BJ (cell line): ENCODE data around the gene H19. TPM values are rescaled to one million over a fixed set of nuclear protein-coding genes. Genes with fewer than 3 reads are reported as not detected.

ENCODE experiments used
- CTCF ChIA-PET: fragments of 350-600 bp; formaldehyde crosslinking; extraction: SDS; loops from one replicate; lab custom pipeline; 2021; ENCODE audit warnings: antibody characterized with exemption, inconsistent platforms; lab: Yijun Ruan, JAX
- POLR2A ChIA-PET: fragments of 300-600 bp; sonication (Branson Sonifier 250); formaldehyde crosslinking; extraction: SDS; loops from one replicate; lab custom pipeline; 2021; ENCODE audit warnings: antibody characterized with exemption; lab: Charles Lee
- DNase-seq: peaks from one replicate; pipeline ENCODE4 v3.0.0-alpha.2; 2011; ENCODE audit warnings: low read depth
- H3K27me3 ChIP-seq: 2 replicates; pipeline ENCODE4 v1.6.0; 2011; ENCODE audit warnings: low read length; ENCODE audit not compliant: control insufficient read depth, insufficient read depth
- H3K36me3 ChIP-seq: 2 replicates; pipeline ENCODE4 v1.5.1; 2011; ENCODE audit warnings: low read length; ENCODE audit not compliant: control insufficient read depth, insufficient read depth
- H3K4me3 ChIP-seq: 2 replicates; pipeline ENCODE4 v1.5.1; 2011; ENCODE audit warnings: low read depth, mild to moderate bottlenecking, control low read depth, low read length
- CTCF ChIP-seq: IDR thresholded peaks from 2 replicates; pipeline ENCODE4 v1.5.1; 2011; ENCODE audit warnings: low read depth, mild to moderate bottlenecking, control low read depth, inconsistent platforms, low read length, moderate library complexity; ENCODE audit not compliant: insufficient read depth
- polyA plus RNA-seq: library from polyadenylated mRNA; depleted of rRNA; stranded (reverse); fragments of >200 nt; gene quantifications from 2 replicates; pipeline ENCODE4 v1.2.3, GENCODE V29; 2011

The H19 gene
- polyA plus RNA-seq, 1 experiment = 1.9 TPM

- Histone ChIP-seq H3K4me3 (no peak overlapping the region), H3K36me3 (no peaks in the 10 kb centered on the region), H3K27me3 (no peaks in the 10 kb centered on the region)
- POLR2A ChIA-PET = no interaction called here
- CTCF ChIA-PET = interaction anchor here (0.8 to 4.8 kb wide), 4 partner anchors 148 to 351 kb away, joined by 3 to 52 read pairs (median 4); no protein-coding TSS in a partner anchor
- no peak for DNase-seq
- TF ChIP-seq CTCF = no peak
Observed at GRCh38 chr11:2004466-2004865, 6.8 kb upstream of the H19 start.

- no peak for DNase-seq
- no peaks in the 10 kb centered on the region for H3K27me3 ChIP-seq
- TF ChIP-seq CTCF = no peak
- no peaks in the 10 kb centered on the region for H3K36me3 ChIP-seq
- no peak overlapping the region for H3K4me3 ChIP-seq
- ChIA-PET POLR2A (no interaction called here), CTCF (interaction anchor here (0.6 to 4.8 kb wide), 25 partner anchors 7 to 371 kb away, joined by 3 to 79 read pairs (median 5); partner anchors contain the start of genes KRTAP5-6 and SYT8)
Observed at GRCh38 chr11:2002807-2003206, 5.2 kb upstream of the H19 start.

- ChIA-PET POLR2A (no interaction called here), CTCF (interaction anchor here (0.6 to 4.8 kb wide), 32 partner anchors 8 to 363 kb away, joined by 3 to 79 read pairs (median 5); partner anchors contain the start of genes KRTAP5-6, SYT8 and TNNI2)
- TF ChIP-seq CTCF = no peak
- no peaks in the 10 kb centered on the region for H3K27me3 ChIP-seq
- DNase-seq = no peak
- H3K36me3 ChIP-seq = no peaks in the 10 kb centered on the region
- no peak overlapping the region for H3K4me3 ChIP-seq
Observed at GRCh38 chr11:2002042-2002776, 4.6 kb upstream of the H19 start.

- no peak for TF ChIP-seq CTCF
- CTCF ChIA-PET = interaction anchor here (0.7 to 4.1 kb wide), 16 partner anchors 37 to 348 kb away, joined by 3 to 79 read pairs (median 4); partner anchors contain the start of gene SYT8
- Histone ChIP-seq H3K27me3 (no peaks in the 10 kb centered on the region), H3K36me3 (no peaks in the 10 kb centered on the region), H3K4me3 (no peak overlapping the region)
- POLR2A ChIA-PET = no interaction called here
- DNase-seq = no peak
Observed at GRCh38 chr11:1998861-1999260, 1.2 kb upstream of the H19 start.

GRCh38 chr11:1998290-1998689, 648 bp upstream of the H19 start:
- Histone ChIP-seq H3K27me3 (no peaks in the 10 kb centered on the region), H3K36me3 (no peaks in the 10 kb centered on the region), H3K4me3 (no peak overlapping the region)
- no peak for DNase-seq
- CTCF ChIA-PET = interaction anchor here (0.9 to 2.4 kb wide), 8 partner anchors 16 to 305 kb away, joined by 4 to 13 read pairs (median 6); partner anchors contain the start of gene MRPL23
- no peak for TF ChIP-seq CTCF
- POLR2A ChIA-PET = no interaction called here
